NB4 (cell line): ENCODE measurements around the gene SAMD4A.

ENCODE experiments used
- CTCF ChIP-seq: IDR thresholded peaks from one replicate; pipeline ENCODE4 v1.5.1; 2012; ENCODE audit warnings: low read depth, low read length
- POLR2A ChIP-seq: IDR thresholded peaks from 2 replicates; pipeline ENCODE4 v1.6.1; 2011; ENCODE audit warnings: mild to moderate bottlenecking; ENCODE audit not compliant: insufficient read length; ENCODE audit errors: extremely low read depth
- TF ChIP-seq, protein P1 (sequence below): IDR thresholded peaks from 2 replicates; pipeline ENCODE4 v1.6.1; 2011; ENCODE audit warnings: low read depth, low read length

DNA sequence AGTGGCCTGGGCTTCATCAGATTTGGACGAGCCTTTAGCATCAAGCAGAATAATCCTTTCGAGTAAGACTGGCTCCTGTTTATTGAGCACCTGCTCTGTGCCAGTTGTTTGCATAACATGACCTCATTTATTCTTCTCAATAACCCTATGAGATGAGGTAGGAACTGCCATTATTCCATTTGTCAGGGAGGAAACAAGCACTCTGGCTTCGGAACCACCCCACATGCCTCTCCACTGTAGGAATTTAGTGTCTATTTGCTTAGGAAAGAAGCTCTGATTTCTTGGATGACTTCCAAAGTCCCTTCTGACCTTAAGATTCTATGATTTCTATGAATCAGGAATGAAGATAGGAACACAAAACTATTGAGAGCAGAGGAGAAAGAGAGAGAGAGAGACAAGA is 11.0 kb downstream of the SAMD4A start:
- no peak for TF ChIP-seq CTCF
- TF ChIP-seq, protein P1, sequence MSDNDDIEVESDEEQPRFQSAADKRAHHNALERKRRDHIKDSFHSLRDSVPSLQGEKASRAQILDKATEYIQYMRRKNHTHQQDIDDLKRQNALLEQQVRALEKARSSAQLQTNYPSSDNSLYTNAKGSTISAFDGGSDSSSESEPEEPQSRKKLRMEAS = no peak
- no peak for TF ChIP-seq POLR2A
